GM13976 (cell line): Measurements from ENCODE around the gene WDR62.
A peak's percentile ranks its signal among the peaks of the same experiment; 100 is the strongest.

Source experiments
- DNase-seq: peaks from one replicate; pipeline ENCODE4 v3.0.0; 2012; ENCODE audit warnings: low spot score
- in situ Hi-C: fragments of 300-500 bp; cut with MboI; formaldehyde crosslinking; loops from one replicate; pipeline ENCODE4 v1.12.0; 2022; ENCODE audit warnings: low sequenced_read_pairs, mixed read lengths, inconsistent platforms; ENCODE audit not compliant: unreplicated experiment
- TF ChIP-seq, protein P1 (sequence below): IDR thresholded peaks from 2 replicates; pipeline ENCODE4 v1.5.1; 2012; ENCODE audit warnings: borderline replicate concordance, mild to moderate bottlenecking; ENCODE audit not compliant: insufficient read depth; ENCODE audit errors: extremely low read depth, missing control alignments, control extremely low read depth

WDR62 gene

DNA sequence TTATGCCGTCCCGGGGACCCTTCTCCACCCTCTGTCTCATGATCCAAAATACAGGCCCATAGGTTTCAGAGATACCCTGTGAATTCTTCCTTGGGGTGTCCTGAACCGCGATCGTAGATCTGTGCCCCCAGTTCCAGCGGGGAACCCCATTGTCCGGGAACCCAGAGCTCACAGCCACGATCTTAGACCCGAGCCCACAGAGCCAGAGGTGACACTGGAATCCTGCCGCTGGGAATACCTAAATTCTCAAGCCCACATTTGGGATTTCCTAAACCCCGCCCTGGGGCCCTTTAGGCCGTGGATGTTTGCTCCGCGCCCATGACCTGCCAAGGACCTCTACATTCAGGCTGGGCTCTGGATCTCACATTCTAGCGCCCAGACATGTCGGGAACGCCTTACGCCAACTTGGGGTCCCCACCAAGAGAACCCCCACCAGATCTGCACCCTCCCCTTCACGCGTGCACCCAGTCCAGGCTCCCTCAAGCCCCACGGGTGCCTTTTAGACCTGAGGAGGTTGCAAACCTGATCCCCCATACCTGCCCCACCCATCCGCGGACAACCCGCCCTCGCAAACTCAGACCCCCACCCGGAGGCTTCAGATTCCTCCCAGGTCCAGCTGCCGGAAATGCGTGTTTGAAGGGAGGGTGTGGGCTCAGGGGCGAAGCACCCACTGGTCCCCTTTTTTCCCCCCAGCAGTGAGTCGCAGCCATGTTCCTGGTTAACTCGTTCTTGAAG lies 85.8 kb downstream of the WDR62 start:
- TF ChIP-seq, protein P1, sequence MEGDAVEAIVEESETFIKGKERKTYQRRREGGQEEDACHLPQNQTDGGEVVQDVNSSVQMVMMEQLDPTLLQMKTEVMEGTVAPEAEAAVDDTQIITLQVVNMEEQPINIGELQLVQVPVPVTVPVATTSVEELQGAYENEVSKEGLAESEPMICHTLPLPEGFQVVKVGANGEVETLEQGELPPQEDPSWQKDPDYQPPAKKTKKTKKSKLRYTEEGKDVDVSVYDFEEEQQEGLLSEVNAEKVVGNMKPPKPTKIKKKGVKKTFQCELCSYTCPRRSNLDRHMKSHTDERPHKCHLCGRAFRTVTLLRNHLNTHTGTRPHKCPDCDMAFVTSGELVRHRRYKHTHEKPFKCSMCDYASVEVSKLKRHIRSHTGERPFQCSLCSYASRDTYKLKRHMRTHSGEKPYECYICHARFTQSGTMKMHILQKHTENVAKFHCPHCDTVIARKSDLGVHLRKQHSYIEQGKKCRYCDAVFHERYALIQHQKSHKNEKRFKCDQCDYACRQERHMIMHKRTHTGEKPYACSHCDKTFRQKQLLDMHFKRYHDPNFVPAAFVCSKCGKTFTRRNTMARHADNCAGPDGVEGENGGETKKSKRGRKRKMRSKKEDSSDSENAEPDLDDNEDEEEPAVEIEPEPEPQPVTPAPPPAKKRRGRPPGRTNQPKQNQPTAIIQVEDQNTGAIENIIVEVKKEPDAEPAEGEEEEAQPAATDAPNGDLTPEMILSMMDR = no peak
- in situ Hi-C loops = no loop called here
- DNase-seq = peak; percentile 82

DNA sequence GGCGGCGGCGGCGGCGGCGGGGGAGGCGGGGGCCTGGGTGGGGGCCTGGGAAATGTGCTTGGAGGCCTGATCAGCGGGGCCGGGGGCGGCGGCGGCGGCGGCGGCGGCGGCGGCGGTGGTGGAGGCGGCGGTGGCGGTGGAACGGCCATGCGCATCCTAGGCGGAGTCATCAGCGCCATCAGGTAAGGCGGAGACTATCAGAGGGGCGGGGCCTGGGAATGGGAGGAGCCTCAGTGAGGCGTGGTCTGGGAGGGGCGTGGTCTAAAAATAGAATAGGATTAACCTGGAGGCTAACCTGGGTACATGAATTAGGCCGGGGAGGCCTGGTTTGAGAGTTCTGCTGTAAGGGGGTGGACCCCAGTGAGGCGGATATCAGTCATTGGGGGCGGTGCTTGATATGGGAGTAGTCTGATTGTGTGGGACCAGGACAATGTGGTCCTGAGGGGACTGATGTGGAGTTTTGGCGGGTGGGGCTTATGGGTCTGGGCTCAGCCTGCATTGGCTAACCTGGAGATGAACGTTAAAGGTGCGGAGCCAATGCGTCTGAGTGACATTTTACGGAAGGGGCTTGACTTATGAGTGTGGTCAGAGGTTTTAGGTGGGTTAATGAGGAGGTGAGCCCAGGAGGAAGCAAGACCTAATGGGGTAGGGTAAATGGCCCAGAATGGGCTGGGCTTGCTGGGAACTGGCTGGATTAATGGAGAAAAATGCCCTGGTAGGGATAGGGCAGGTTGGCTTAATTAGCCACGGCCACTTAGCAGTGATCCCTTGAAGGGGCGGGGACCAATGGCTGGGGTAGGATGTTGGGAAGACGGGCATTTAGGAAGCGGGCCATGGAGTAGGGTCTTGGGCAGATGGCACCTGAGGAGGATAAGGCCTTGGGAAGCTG lies 86.6 kb downstream of the WDR62 start:
- TF ChIP-seq, protein P1 = no peak
- in situ Hi-C loops = no loop called here
- DNase-seq = peak; percentile 95

DNA sequence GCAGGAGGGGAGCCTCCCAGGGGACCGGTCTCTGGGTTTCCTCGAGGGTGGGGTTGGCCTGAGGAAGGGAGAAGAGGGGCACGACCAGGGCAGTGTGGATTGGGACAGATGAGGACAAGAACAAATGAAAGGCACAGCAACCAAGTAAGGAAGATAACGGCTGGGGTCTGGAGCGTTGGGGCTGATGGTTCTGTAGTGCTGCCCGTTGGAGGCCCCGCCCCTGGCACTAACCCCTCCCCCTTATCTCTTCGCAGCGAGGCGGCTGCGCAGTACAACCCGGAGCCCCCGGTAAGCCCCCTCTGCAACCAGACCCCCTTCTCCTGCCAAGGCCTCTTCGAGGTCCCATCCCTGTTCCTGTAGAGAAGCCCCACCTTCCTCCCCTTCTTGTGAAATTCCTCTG lies 87.3 kb downstream of the WDR62 start:
- in situ Hi-C loops = no loop called here
- DNase-seq = peak; percentile 18
- TF ChIP-seq, protein P1 = no peak

DNA sequence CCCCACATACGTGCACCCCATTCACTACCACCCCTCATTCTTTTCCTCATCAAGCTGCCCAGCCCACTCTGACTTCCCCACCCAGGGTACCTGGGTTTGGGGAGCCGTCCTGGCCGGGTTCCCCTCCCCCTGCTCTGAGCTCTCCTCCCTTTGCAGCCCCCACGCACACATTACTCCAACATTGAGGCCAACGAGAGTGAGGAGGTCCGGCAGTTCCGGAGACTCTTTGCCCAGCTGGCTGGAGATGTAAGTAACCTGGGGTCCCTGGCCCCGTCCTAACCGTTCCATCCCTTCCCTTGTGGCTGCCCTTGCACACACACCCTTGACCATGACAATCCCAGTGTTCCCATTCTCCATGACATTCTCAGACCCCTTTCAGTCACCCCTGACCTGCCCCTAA lies 87.8 kb downstream of the WDR62 start:
- TF ChIP-seq, protein P1 = no peak
- DNase-seq = no peak
- in situ Hi-C loops = no loop called here

DNA sequence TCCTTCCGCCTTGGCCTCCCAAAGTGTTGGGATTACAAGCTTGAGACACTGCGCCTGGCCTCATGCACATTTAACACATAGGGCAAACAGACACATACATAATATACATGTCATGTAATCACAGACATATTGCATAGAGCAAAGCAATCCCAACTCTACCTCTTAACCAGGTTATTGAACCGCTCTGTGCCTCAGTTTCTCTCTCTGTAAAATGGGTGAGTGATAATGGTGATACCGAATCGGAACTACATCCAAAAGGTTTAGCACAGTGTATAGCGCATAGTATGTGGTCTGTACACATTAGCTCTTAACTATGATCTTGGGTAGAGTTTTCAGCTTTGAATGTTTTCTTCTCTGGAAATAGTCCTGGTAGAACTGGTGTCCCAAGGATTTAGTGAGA lies 89.9 kb downstream of the WDR62 start:
- in situ Hi-C loops = no loop called here
- TF ChIP-seq, protein P1 = no peak
- DNase-seq = no peak

DNA sequence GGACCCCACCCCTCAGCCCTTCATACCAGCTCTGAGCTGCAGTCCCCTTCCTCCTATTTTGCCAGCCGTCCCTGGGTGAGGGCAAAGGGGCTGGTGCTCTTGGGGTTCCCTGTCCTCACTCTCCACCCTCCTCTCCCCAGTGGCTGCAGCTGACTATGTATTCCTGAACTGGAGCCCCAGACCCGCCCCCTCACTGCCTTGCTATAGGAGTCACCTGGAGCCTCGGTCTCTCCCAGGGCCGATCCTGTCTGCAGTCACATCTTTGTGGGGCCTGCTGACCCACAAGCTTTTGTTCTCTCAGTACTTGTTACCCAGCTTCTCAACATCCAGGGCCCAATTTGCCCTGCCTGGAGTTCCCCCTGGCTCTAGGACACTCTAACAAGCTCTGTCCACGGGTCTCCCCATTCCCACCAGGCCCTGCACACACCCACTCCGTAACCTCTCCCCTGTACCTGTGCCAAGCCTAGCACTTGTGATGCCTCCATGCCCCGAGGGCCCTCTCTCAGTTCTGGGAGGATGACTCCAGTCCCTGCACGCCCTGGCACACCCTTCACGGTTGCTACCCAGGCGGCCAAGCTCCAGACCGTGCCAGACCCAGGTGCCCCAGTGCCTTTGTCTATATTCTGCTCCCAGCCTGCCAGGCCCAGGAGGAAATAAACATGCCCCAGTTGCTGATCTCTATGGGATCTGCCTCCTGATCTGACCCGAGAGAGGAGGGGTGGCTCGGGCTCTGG lies 95.1 kb downstream of the WDR62 start:
- in situ Hi-C loops = no loop called here
- TF ChIP-seq, protein P1 = no peak
- no peak for DNase-seq
